A673 (cell line): ENCODE data around the gene LRRC36. TPM values are rescaled to one million over a fixed set of nuclear protein-coding genes. Genes with fewer than 3 reads are reported as not detected.
A peak's percentile ranks its signal among the peaks of the same experiment; 100 is the strongest.

Experiments used
- BruUV-seq: library from RNA; stranded (reverse); fragments of 400-500 nt; replicated peaks from 2 replicates; lab custom pipeline; 2021; lab: Mats Ljungman, UMichigan
- CTCF ChIA-PET: fragments of 300-600 bp; sonication (Branson Sonifier 250); formaldehyde crosslinking; loops from one replicate; lab custom pipeline; 2022; ENCODE audit warnings: antibody characterized with exemption; lab: Charles Lee
- POLR2A ChIA-PET: fragments of 300-600 bp; sonication (Branson Sonifier 250); formaldehyde crosslinking; loops from one replicate; lab custom pipeline; 2022; ENCODE audit warnings: antibody characterized with exemption; ENCODE audit not compliant: low non-redundant PET; lab: Charles Lee
- DNase-seq: peaks from one replicate; pipeline ENCODE4 v3.0.0-alpha.2; 2015; ENCODE audit warnings: low spot score
- H3K27ac ChIP-seq: fragments of 200-600 bp; sonication (generic); 2 replicates; pipeline ENCODE4 v1.5.1; 2016; ENCODE audit warnings: mixed run types, low read depth, mild to moderate bottlenecking, mixed read lengths, antibody characterized with exemption, low read length; ENCODE audit not compliant: poor library complexity, severe bottlenecking
- H3K27me3 ChIP-seq: fragments of 200-600 bp; sonication (generic); replicated peaks from 2 replicates; pipeline ENCODE4 v1.6.1; 2017; ENCODE audit warnings: mixed run types, low read depth, mild to moderate bottlenecking, mixed read lengths, antibody characterized with exemption, low read length; ENCODE audit not compliant: insufficient read depth, poor library complexity
- H3K36me3 ChIP-seq: fragments of 200-600 bp; sonication (generic); 2 replicates; pipeline ENCODE4 v1.6.1; 2016; ENCODE audit warnings: mixed run types, mild to moderate bottlenecking, mixed read lengths, antibody characterized with exemption, low read length; ENCODE audit not compliant: insufficient read depth, poor library complexity, severe bottlenecking
- H3K4me1 ChIP-seq: fragments of 200-600 bp; sonication (generic); 2 replicates; pipeline ENCODE4 v1.6.1; 2017; ENCODE audit warnings: mixed run types, mild to moderate bottlenecking, mixed read lengths, antibody characterized with exemption, low read length; ENCODE audit not compliant: insufficient read depth, poor library complexity, severe bottlenecking
- H3K4me3 ChIP-seq: fragments of 200-600 bp; sonication (generic); 2 replicates; pipeline ENCODE4 v1.5.1; 2016; ENCODE audit warnings: low read depth, mixed run types, mild to moderate bottlenecking, mixed read lengths, low read length; ENCODE audit not compliant: poor library complexity, severe bottlenecking
- H3K9me3 ChIP-seq: fragments of 200-600 bp; sonication (generic); 2 replicates; pipeline ENCODE4 v1.6.1; 2016; ENCODE audit warnings: mixed run types, low read depth, mild to moderate bottlenecking, mixed read lengths, antibody characterized with exemption, low read length; ENCODE audit not compliant: poor library complexity, severe bottlenecking
- EZH2 ChIP-seq: fragments of 200-600 bp; sonication (generic); IDR thresholded peaks from 2 replicates; pipeline ENCODE4 v1.6.1; 2017; ENCODE audit warnings: borderline replicate concordance, low read depth, mild to moderate bottlenecking, mixed read lengths, antibody characterized with exemption, low read length; ENCODE audit not compliant: poor library complexity, severe bottlenecking
- intact Hi-C: fragments of 100-400 bp; cut with micrococcal nuclease; formaldehyde crosslinking; loops from one replicate; pipeline ENCODE4 v1.10.0; 2022; ENCODE audit not compliant: unreplicated experiment
- total RNA-seq: library from RNA; stranded (reverse); gene quantifications from 2 replicates; pipeline ENCODE4 v1.2.3, GENCODE V29; 2021
- TF ChIP-seq, protein P1 (sequence below): fragments of 300-800, 200-600 bp; sonication (generic); conservative IDR thresholded peaks from 2 replicates; pipeline ENCODE4 v1.5.1; 2017; ENCODE audit warnings: low read depth, mild to moderate bottlenecking, antibody characterized with exemption, low read length, moderate library complexity, mixed read lengths

LRRC36 gene
- total RNA-seq, 1 experiment from 2014 or later, result not detected

DNA sequence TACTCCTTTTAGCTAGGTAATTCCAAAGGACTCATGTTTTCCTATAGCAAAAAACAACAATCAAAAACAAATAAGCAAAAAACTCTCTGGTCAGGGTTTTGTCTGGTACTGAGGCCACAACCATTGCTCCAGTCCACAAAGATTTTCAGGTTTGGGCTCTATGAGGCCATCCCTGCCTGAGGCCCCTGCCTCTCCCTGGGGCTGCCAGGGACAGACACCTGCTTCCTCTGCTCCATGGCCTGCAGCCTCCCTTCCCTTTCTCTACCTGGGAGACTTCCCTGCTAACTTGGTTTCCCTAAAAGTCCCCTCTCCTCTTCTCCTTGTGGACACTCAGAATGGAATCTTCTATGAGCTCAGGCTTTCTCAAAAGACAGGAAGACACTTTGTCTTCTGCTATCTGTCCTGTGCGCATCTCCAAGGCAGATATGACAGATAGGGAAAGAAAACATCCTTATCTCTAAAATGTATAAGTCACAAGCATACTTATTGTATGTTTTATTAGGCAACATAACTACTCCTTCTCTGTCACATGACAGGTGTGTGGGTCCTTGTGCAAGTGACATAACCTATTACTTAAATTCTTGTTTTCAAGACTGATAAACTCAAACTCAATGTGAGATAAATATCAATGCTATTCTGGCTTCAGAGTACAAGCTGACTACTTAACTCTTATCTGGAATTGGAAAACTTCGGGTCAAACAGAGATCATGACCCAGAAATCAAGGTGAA is 90.9 kb downstream of the LRRC36 start:
- TF ChIP-seq, protein P1, sequence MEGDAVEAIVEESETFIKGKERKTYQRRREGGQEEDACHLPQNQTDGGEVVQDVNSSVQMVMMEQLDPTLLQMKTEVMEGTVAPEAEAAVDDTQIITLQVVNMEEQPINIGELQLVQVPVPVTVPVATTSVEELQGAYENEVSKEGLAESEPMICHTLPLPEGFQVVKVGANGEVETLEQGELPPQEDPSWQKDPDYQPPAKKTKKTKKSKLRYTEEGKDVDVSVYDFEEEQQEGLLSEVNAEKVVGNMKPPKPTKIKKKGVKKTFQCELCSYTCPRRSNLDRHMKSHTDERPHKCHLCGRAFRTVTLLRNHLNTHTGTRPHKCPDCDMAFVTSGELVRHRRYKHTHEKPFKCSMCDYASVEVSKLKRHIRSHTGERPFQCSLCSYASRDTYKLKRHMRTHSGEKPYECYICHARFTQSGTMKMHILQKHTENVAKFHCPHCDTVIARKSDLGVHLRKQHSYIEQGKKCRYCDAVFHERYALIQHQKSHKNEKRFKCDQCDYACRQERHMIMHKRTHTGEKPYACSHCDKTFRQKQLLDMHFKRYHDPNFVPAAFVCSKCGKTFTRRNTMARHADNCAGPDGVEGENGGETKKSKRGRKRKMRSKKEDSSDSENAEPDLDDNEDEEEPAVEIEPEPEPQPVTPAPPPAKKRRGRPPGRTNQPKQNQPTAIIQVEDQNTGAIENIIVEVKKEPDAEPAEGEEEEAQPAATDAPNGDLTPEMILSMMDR, result no peak
- no peak for TF ChIP-seq EZH2
- Histone ChIP-seq H3K27me3 (no peaks in the 10 kb centered on the region), H3K36me3 (no peaks in the 10 kb centered on the region), H3K9me3 (no peaks in the 10 kb centered on the region), H3K27ac (no peak overlapping the region), H3K4me1 (peaks cover 8% of the 10 kb centered on the region), H3K4me3 (no peak overlapping the region)
- ChIA-PET CTCF (no interaction called here), POLR2A (no interaction called here)
- intact Hi-C loops, result no loop called here
- no peak for DNase-seq
- BruUV-seq, result no TSS peak

DNA sequence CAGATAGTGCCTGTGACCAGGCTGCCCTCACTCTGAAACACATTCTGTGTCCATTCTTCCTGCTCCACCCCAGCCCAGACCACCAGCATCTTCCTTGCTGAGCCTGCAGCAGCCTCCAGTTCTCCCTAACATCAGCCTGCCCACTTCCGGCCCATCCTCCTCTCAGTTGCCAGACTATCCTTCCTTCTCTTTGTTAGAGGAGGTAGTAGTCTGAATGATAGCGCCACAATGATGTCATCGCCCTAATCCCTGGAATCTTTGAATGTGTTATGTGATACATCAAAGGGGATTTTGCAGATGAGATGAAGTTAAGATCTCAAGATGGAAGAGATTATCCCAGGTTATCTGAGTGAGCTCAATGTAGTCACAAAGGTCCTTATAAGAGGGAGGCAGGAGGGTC is 92.9 kb downstream of the LRRC36 start:
- ChIA-PET CTCF (interaction anchor here (0.6 to 1.4 kb wide), 2 partner anchors 9 to 37 kb away, joined by 4 to 7 read pairs; no protein-coding TSS in a partner anchor), POLR2A (interaction anchor here (0.6 kb wide), 1 partner anchor 26 kb away, joined by 12 read pairs; the partner anchor contains the start of gene TPPP3)
- intact Hi-C loops, result no loop called here
- Histone ChIP-seq H3K9me3 (no peaks in the 10 kb centered on the region), H3K4me3 (no peak overlapping the region), H3K36me3 (no peaks in the 10 kb centered on the region), H3K27ac (no peak overlapping the region), H3K4me1 (peaks cover 27% of the 10 kb centered on the region), H3K27me3 (no peaks in the 10 kb centered on the region)
- BruUV-seq, result no TSS peak
- TF ChIP-seq, protein P1, result no peak
- no peak for TF ChIP-seq EZH2
- peak; percentile 65 for DNase-seq

DNA sequence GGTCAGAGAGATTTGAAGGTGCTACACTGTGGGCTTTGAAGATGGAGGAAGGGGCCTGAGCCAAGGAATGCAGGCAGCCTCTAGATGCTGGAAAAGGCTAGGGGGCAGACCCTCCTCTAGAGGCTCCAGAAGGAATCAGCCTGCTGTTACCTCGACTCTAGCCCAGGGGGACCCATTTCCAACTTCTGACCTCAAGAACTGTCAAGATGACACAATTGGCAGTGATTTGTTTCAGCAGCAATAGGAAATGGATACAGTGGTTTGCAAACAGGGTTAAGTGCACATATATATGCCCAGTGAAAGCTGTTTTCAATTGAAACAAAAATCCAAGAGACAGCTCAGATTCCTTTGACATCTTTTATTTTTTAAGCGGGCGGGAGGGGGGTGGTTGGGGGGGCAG is 93.3 kb downstream of the LRRC36 start:
- ChIA-PET CTCF (interaction anchor here (0.6 to 1.4 kb wide), 3 partner anchors 8 to 37 kb away, joined by 4 to 9 read pairs (median 7); no protein-coding TSS in a partner anchor), POLR2A (interaction anchor here (0.6 kb wide), 1 partner anchor 27 kb away, joined by 12 read pairs; the partner anchor contains the start of gene TPPP3)
- no TSS peak for BruUV-seq
- Histone ChIP-seq H3K36me3 (no peaks in the 10 kb centered on the region), H3K4me1 (peaks cover 31% of the 10 kb centered on the region), H3K4me3 (no peak overlapping the region), H3K27me3 (no peaks in the 10 kb centered on the region), H3K9me3 (no peaks in the 10 kb centered on the region), H3K27ac (no peak overlapping the region)
- DNase-seq, result no peak
- intact Hi-C loops, result no loop called here
- TF ChIP-seq, protein P1, result no peak
- TF ChIP-seq EZH2, result no peak
